ENCODE measurements around the gene GMIP. TPM values are rescaled to one million over a fixed set of nuclear protein-coding genes. Genes with fewer than 3 reads are reported as not detected.
A peak's percentile ranks its signal among the peaks of the same experiment; 100 is the strongest.
"Not testable (repeated sequence)": the region's sequence is repeated elsewhere in the genome, so short reads cannot be mapped to it uniquely, and the experiment has no call there.

Gene GMIP
- total and polyA plus RNA-seq, 2 donors (not counting 1 experiment from before 2014, with no cell fraction given): 2.3 to 5.3 TPM

GRCh38 chr19:19672816-19673215 lies 29.4 kb upstream of the GMIP start:
- Histone ChIP-seq H3K4me3 (replicated peaks in 1 of 4; ENCODE audit: control extremely low read depth in 1 of 4, insufficient read depth in 1 of 4, low read depth in 3 of 4, low read length in 4 of 4) (no peak overlapping the region), H3K9ac (ENCODE audit: insufficient read depth, low read length) (no peak overlapping the region), H2AFZ (ENCODE audit: low read length) (no peak overlapping the region), H3K27me3 (ENCODE audit: control insufficient read depth, insufficient read depth, low read length) (no peaks in the 10 kb centered on the region), H3K9me3 (ENCODE audit: control insufficient read depth, insufficient read depth, low read depth, low read length) (no peaks in the 10 kb centered on the region), H3K4me2 (ENCODE audit: extremely low read depth, insufficient read depth, low read length) (no peak overlapping the region), H3K27ac (ENCODE audit: insufficient read depth, low read length) (no peak overlapping the region), H3K79me2 (ENCODE audit: control insufficient read depth, insufficient read depth, low read length) (no peaks in the 10 kb centered on the region), H4K20me1 (ENCODE audit: control insufficient read depth, extremely low read depth, insufficient read depth, low read length) (no peaks in the 10 kb centered on the region), H3K36me3 (ENCODE audit: control insufficient read depth, insufficient read depth, low read length) (no peaks in the 10 kb centered on the region), H3K4me1 (ENCODE audit: control insufficient read depth, extremely low read depth, insufficient read depth, low read length) (peaks cover 2% of the 10 kb centered on the region)
- TF ChIP-seq CTCF (conservative IDR thresholded peaks at IDR 0.05 in 1 of 2, IDR thresholded peaks at IDR 0.05 in 1 of 2; ENCODE audit: low read depth in 1 of 2, low read length in 2 of 2) (no peak), EZH2 (IDR thresholded peaks at IDR 0.05; ENCODE audit: low read length, missing control alignments) (no peak)
- DNase-seq (ENCODE audit: low read depth in 2 of 2): no peak

GRCh38 chr19:19670070-19670551 lies 26.7 kb upstream of the GMIP start:
- DNase-seq (ENCODE audit: low read depth in 2 of 2): no peak
- no peaks in the 10 kb centered on the region for H3K79me2 ChIP-seq (ENCODE audit: control insufficient read depth, insufficient read depth, low read length)
- no peak overlapping the region for H3K27ac ChIP-seq (ENCODE audit: insufficient read depth, low read length)
- no peak for TF ChIP-seq EZH2 (IDR thresholded peaks at IDR 0.05; ENCODE audit: low read length, missing control alignments)
- no peak for TF ChIP-seq CTCF (conservative IDR thresholded peaks at IDR 0.05 in 1 of 2, IDR thresholded peaks at IDR 0.05 in 1 of 2; ENCODE audit: low read depth in 1 of 2, low read length in 2 of 2)
- no peaks in the 10 kb centered on the region for H3K9me3 ChIP-seq (ENCODE audit: control insufficient read depth, insufficient read depth, low read depth, low read length)
- no peak overlapping the region for H3K9ac ChIP-seq (ENCODE audit: insufficient read depth, low read length)
- H4K20me1 ChIP-seq (ENCODE audit: control insufficient read depth, extremely low read depth, insufficient read depth, low read length): no peaks in the 10 kb centered on the region
- peaks cover 2% of the 10 kb centered on the region for H3K4me1 ChIP-seq (ENCODE audit: control insufficient read depth, extremely low read depth, insufficient read depth, low read length)
- no peaks in the 10 kb centered on the region for H3K27me3 ChIP-seq (ENCODE audit: control insufficient read depth, insufficient read depth, low read length)
- H3K36me3 ChIP-seq (ENCODE audit: control insufficient read depth, insufficient read depth, low read length): no peaks in the 10 kb centered on the region
- H2AFZ ChIP-seq (ENCODE audit: low read length): no peak overlapping the region
- no peak overlapping the region for H3K4me2 ChIP-seq (ENCODE audit: extremely low read depth, insufficient read depth, low read length)
- H3K4me3 ChIP-seq (replicated peaks in 1 of 4; ENCODE audit: control extremely low read depth in 1 of 4, insufficient read depth in 1 of 4, low read depth in 3 of 4, low read length in 4 of 4): peak overlapping the region in 1 of 4 experiments; percentile 85

GRCh38 chr19:19668230-19669012 lies 25.0 kb upstream of the GMIP start, which contains the start of gene ZNF101:
ZNF101 (plus strand) TSS chr19:19668839; CDS start chr19:19668964, 125 bp downstream.
- Histone ChIP-seq H3K27ac (ENCODE audit: insufficient read depth, low read length) (peak within 1 kb of the TSS; percentile 82), H3K9me3 (ENCODE audit: control insufficient read depth, insufficient read depth, low read depth, low read length) (no peaks in the 10 kb centered on the region), H3K27me3 (ENCODE audit: control insufficient read depth, insufficient read depth, low read length) (no peaks in the 10 kb centered on the region), H3K36me3 (ENCODE audit: control insufficient read depth, insufficient read depth, low read length) (no peaks in the 10 kb centered on the region), H3K4me1 (ENCODE audit: control insufficient read depth, extremely low read depth, insufficient read depth, low read length) (peaks cover 2% of the 10 kb centered on the region), H3K9ac (ENCODE audit: insufficient read depth, low read length) (peak within 1 kb of the TSS; percentile 85), H3K79me2 (ENCODE audit: control insufficient read depth, insufficient read depth, low read length) (no peaks in the 10 kb centered on the region), H2AFZ (ENCODE audit: low read length) (peak within 1 kb of the TSS; percentile 96), H3K4me2 (ENCODE audit: extremely low read depth, insufficient read depth, low read length) (peak within 1 kb of the TSS; percentile 87), H3K4me3 (replicated peaks in 1 of 4; ENCODE audit: control extremely low read depth in 1 of 4, insufficient read depth in 1 of 4, low read depth in 3 of 4, low read length in 4 of 4) (peak within 1 kb of the TSS; percentile 62 to 96 (median 78)), H4K20me1 (ENCODE audit: control insufficient read depth, extremely low read depth, insufficient read depth, low read length) (no peaks in the 10 kb centered on the region)
- peak; percentile 84 to 88 for DNase-seq (ENCODE audit: low read depth in 2 of 2)
- TF ChIP-seq CTCF (conservative IDR thresholded peaks at IDR 0.05 in 1 of 2, IDR thresholded peaks at IDR 0.05 in 1 of 2; ENCODE audit: low read depth in 1 of 2, low read length in 2 of 2): no peak
- TF ChIP-seq EZH2 (IDR thresholded peaks at IDR 0.05; ENCODE audit: low read length, missing control alignments): no peak

GRCh38 chr19:19665420-19665948 lies 22.0 kb upstream of the GMIP start:
- not testable (repeated sequence) for H3K4me2 ChIP-seq (ENCODE audit: extremely low read depth, insufficient read depth, low read length); H3K27ac ChIP-seq (ENCODE audit: insufficient read depth, low read length); H3K4me1 ChIP-seq (ENCODE audit: control insufficient read depth, extremely low read depth, insufficient read depth, low read length); DNase-seq (ENCODE audit: low read depth in 2 of 2); H3K36me3 ChIP-seq (ENCODE audit: control insufficient read depth, insufficient read depth, low read length); H3K27me3 ChIP-seq (ENCODE audit: control insufficient read depth, insufficient read depth, low read length); H4K20me1 ChIP-seq (ENCODE audit: control insufficient read depth, extremely low read depth, insufficient read depth, low read length); H2AFZ ChIP-seq (ENCODE audit: low read length); H3K9me3 ChIP-seq (ENCODE audit: control insufficient read depth, insufficient read depth, low read depth, low read length); H3K4me3 ChIP-seq (replicated peaks in 1 of 4; ENCODE audit: control extremely low read depth in 1 of 4, insufficient read depth in 1 of 4, low read depth in 3 of 4, low read length in 4 of 4); H3K9ac ChIP-seq (ENCODE audit: insufficient read depth, low read length)
- peaks cover 25% of the 10 kb centered on the region for H3K79me2 ChIP-seq (ENCODE audit: control insufficient read depth, insufficient read depth, low read length)

All from fibroblast of lung (primary cell).